ENCODE measurements around the gene CCDC57.

DNA sequence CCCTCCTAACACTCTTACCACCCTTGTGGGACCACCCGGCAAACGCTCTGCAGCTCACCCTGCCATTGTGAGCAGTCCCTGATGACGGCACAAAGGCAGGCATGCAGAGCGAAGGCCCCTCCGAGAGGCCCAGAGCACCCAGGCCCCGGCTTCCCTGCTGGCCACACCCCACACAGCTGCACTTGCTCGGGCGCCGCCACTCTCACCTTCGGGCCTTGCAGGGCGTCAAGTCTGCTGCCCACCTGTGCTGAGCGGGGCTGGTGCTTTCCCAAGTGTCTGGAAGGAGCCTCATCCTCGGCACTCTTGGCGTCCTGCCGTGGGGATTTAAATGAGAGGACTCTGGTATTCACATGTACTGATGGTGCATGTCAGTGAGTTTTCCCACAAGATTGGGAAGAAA, 84.4 kb downstream of the CCDC57 start:
- TF ChIP-seq, protein P1, sequence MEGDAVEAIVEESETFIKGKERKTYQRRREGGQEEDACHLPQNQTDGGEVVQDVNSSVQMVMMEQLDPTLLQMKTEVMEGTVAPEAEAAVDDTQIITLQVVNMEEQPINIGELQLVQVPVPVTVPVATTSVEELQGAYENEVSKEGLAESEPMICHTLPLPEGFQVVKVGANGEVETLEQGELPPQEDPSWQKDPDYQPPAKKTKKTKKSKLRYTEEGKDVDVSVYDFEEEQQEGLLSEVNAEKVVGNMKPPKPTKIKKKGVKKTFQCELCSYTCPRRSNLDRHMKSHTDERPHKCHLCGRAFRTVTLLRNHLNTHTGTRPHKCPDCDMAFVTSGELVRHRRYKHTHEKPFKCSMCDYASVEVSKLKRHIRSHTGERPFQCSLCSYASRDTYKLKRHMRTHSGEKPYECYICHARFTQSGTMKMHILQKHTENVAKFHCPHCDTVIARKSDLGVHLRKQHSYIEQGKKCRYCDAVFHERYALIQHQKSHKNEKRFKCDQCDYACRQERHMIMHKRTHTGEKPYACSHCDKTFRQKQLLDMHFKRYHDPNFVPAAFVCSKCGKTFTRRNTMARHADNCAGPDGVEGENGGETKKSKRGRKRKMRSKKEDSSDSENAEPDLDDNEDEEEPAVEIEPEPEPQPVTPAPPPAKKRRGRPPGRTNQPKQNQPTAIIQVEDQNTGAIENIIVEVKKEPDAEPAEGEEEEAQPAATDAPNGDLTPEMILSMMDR (IDR thresholded peaks at IDR 0.05): no peak
- no peak for TF ChIP-seq EP300 (IDR thresholded peaks at IDR 0.05; ENCODE audit: low read depth)

All from transverse colon (tissue), 3 donors.